A673 (cell line): ENCODE results near the gene ADPRH. TPM values are rescaled to one million over a fixed set of nuclear protein-coding genes. Genes with fewer than 3 reads are reported as not detected.

Experiments used
- BruUV-seq: library from RNA; stranded (reverse); fragments of 400-500 nt; replicated peaks from 2 replicates; lab custom pipeline; 2021; lab: Mats Ljungman, UMichigan
- CTCF ChIA-PET: fragments of 300-600 bp; sonication (Branson Sonifier 250); formaldehyde crosslinking; loops from one replicate; lab custom pipeline; 2022; ENCODE audit warnings: antibody characterized with exemption; lab: Charles Lee
- POLR2A ChIA-PET: fragments of 300-600 bp; sonication (Branson Sonifier 250); formaldehyde crosslinking; loops from one replicate; lab custom pipeline; 2022; ENCODE audit warnings: antibody characterized with exemption; ENCODE audit not compliant: low non-redundant PET; lab: Charles Lee
- DNase-seq: peaks from one replicate; pipeline ENCODE4 v3.0.0-alpha.2; 2015; ENCODE audit warnings: low spot score
- H3K27ac ChIP-seq: fragments of 200-600 bp; sonication (generic); 2 replicates; pipeline ENCODE4 v1.5.1; 2016; ENCODE audit warnings: mixed run types, low read depth, mild to moderate bottlenecking, mixed read lengths, antibody characterized with exemption, low read length; ENCODE audit not compliant: poor library complexity, severe bottlenecking
- H3K27me3 ChIP-seq: fragments of 200-600 bp; sonication (generic); replicated peaks from 2 replicates; pipeline ENCODE4 v1.6.1; 2017; ENCODE audit warnings: mixed run types, low read depth, mild to moderate bottlenecking, mixed read lengths, antibody characterized with exemption, low read length; ENCODE audit not compliant: insufficient read depth, poor library complexity
- H3K36me3 ChIP-seq: fragments of 200-600 bp; sonication (generic); 2 replicates; pipeline ENCODE4 v1.6.1; 2016; ENCODE audit warnings: mixed run types, mild to moderate bottlenecking, mixed read lengths, antibody characterized with exemption, low read length; ENCODE audit not compliant: insufficient read depth, poor library complexity, severe bottlenecking
- H3K4me1 ChIP-seq: fragments of 200-600 bp; sonication (generic); 2 replicates; pipeline ENCODE4 v1.6.1; 2017; ENCODE audit warnings: mixed run types, mild to moderate bottlenecking, mixed read lengths, antibody characterized with exemption, low read length; ENCODE audit not compliant: insufficient read depth, poor library complexity, severe bottlenecking
- H3K4me3 ChIP-seq: fragments of 200-600 bp; sonication (generic); 2 replicates; pipeline ENCODE4 v1.5.1; 2016; ENCODE audit warnings: low read depth, mixed run types, mild to moderate bottlenecking, mixed read lengths, low read length; ENCODE audit not compliant: poor library complexity, severe bottlenecking
- H3K9me3 ChIP-seq: fragments of 200-600 bp; sonication (generic); 2 replicates; pipeline ENCODE4 v1.6.1; 2016; ENCODE audit warnings: mixed run types, low read depth, mild to moderate bottlenecking, mixed read lengths, antibody characterized with exemption, low read length; ENCODE audit not compliant: poor library complexity, severe bottlenecking
- EZH2 ChIP-seq: fragments of 200-600 bp; sonication (generic); IDR thresholded peaks from 2 replicates; pipeline ENCODE4 v1.6.1; 2017; ENCODE audit warnings: borderline replicate concordance, low read depth, mild to moderate bottlenecking, mixed read lengths, antibody characterized with exemption, low read length; ENCODE audit not compliant: poor library complexity, severe bottlenecking
- intact Hi-C: fragments of 100-400 bp; cut with micrococcal nuclease; formaldehyde crosslinking; loops from one replicate; pipeline ENCODE4 v1.10.0; 2022; ENCODE audit not compliant: unreplicated experiment
- total RNA-seq: library from RNA; stranded (reverse); gene quantifications from 2 replicates; pipeline ENCODE4 v1.2.3, GENCODE V29; 2021
- TF ChIP-seq, protein P1 (sequence below): fragments of 300-800, 200-600 bp; sonication (generic); conservative IDR thresholded peaks from 2 replicates; pipeline ENCODE4 v1.5.1; 2017; ENCODE audit warnings: low read depth, mild to moderate bottlenecking, antibody characterized with exemption, low read length, moderate library complexity, mixed read lengths

ADPRH gene
- total RNA-seq, 1 experiment from 2014 or later: 0.37 TPM

DNA sequence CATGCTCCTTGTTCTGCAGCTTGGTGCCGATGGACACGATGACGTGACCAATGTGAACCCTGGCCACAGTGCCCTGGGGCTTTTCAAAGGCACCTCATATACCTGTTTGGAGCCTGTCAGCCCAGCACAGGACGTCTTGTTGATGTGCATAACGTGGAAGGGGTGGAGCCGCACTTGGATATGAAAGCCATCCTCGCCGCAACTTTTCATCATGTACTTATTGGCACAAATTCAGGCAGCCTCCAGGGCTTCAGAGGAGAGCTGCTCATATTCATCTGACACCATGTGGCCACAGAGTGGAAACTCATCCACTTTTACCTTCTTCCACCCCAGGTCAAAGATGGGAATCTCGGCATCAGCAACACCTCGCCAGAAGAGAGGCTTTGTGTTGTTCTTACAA lies 56.4 kb downstream of the ADPRH start:
- H3K4me1 ChIP-seq: peaks cover 14% of the 10 kb centered on the region
- no peaks in the 10 kb centered on the region for H3K9me3 ChIP-seq
- H3K36me3 ChIP-seq: no peaks in the 10 kb centered on the region
- ChIA-PET POLR2A (no interaction called here), CTCF (no interaction called here)
- no peak for DNase-seq
- H3K27ac ChIP-seq: no peak overlapping the region
- H3K27me3 ChIP-seq: no peaks in the 10 kb centered on the region
- TF ChIP-seq, protein P1, sequence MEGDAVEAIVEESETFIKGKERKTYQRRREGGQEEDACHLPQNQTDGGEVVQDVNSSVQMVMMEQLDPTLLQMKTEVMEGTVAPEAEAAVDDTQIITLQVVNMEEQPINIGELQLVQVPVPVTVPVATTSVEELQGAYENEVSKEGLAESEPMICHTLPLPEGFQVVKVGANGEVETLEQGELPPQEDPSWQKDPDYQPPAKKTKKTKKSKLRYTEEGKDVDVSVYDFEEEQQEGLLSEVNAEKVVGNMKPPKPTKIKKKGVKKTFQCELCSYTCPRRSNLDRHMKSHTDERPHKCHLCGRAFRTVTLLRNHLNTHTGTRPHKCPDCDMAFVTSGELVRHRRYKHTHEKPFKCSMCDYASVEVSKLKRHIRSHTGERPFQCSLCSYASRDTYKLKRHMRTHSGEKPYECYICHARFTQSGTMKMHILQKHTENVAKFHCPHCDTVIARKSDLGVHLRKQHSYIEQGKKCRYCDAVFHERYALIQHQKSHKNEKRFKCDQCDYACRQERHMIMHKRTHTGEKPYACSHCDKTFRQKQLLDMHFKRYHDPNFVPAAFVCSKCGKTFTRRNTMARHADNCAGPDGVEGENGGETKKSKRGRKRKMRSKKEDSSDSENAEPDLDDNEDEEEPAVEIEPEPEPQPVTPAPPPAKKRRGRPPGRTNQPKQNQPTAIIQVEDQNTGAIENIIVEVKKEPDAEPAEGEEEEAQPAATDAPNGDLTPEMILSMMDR: no peak
- no peak for TF ChIP-seq EZH2
- no TSS peak for BruUV-seq
- H3K4me3 ChIP-seq: no peak overlapping the region
- intact Hi-C loops: no loop called here

DNA sequence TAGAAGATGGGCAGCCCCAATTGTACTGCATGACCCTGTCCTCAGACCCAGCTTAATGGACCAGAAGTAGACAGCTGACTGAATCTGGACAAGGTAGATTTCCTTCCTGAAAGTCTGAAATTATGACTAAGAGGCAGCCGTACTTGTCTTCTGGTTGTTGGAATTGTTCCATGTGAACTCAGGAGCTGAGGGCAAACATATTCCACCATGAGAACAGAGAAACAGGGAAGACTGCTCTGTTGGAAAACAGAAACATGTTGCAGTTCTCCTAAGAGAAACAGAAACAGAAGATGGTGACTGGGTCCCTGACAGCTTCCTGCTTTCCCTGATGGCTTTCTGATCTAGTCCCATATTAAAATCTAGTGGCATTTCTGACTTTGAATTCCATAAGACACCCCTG lies 57.0 kb downstream of the ADPRH start:
- TF ChIP-seq, protein P1: no peak
- no peak for TF ChIP-seq EZH2
- Histone ChIP-seq H3K27ac (no peak overlapping the region), H3K4me1 (peaks cover 14% of the 10 kb centered on the region), H3K27me3 (no peaks in the 10 kb centered on the region), H3K9me3 (no peaks in the 10 kb centered on the region), H3K4me3 (no peak overlapping the region), H3K36me3 (no peaks in the 10 kb centered on the region)
- POLR2A ChIA-PET: no interaction called here
- DNase-seq: no peak
- no TSS peak for BruUV-seq
- CTCF ChIA-PET: no interaction called here
- intact Hi-C loops: no loop called here

DNA sequence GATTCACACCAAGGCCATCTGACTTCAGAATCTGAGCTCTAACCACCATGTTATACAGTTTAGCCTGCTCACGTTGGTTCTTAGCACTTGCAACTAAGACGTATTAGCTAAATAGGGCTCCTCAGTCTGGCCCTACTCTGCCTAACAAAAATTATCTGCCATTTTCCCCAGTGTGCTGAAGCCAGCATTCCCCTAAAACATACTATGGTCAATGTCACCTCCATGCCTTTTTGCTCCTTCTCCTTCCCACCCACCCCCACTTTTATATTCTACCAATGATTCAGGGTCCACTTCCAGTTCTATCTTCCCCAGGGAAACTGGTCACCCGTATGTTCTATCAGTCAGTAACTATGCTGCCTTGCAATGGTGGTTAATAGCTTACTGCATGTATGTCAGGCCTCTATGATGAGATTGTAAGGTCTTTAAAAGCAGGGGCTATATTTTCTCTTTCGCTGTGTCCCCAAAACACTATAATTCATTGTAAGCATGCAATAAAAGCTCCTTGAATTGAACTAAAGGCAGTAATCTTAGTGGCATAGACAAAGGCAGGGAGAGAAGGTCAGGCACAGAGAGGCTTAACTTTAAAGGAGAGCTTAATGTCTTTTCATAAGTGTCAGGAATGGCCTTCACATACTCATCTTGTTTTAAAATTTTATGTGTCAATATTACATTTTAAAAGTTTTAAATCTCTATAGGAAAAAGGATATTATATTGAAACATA lies 57.8 kb downstream of the ADPRH start:
- DNase-seq: no peak
- CTCF ChIA-PET: no interaction called here
- BruUV-seq: no TSS peak
- Histone ChIP-seq H3K36me3 (no peaks in the 10 kb centered on the region), H3K4me1 (peaks cover 14% of the 10 kb centered on the region), H3K4me3 (no peak overlapping the region), H3K27ac (no peak overlapping the region), H3K9me3 (no peaks in the 10 kb centered on the region), H3K27me3 (no peaks in the 10 kb centered on the region)
- no peak for TF ChIP-seq EZH2
- TF ChIP-seq, protein P1: no peak
- POLR2A ChIA-PET: no interaction called here
- intact Hi-C loops: no loop called here
